CD4-positive, alpha-beta T cell treated with Interleukin-17A for 4 hours (primary cell): ENCODE measurements around the gene KCNK4.
"Not testable (repeated sequence)": the region's sequence is repeated elsewhere in the genome, so short reads cannot be mapped to it uniquely, and the experiment has no call there.

Experiments used
- DNase-seq: peaks from one replicate; pipeline ENCODE4 v3.0.0-alpha.2; 2020; ENCODE audit warnings: mixed read lengths

The KCNK4 gene

DNA sequence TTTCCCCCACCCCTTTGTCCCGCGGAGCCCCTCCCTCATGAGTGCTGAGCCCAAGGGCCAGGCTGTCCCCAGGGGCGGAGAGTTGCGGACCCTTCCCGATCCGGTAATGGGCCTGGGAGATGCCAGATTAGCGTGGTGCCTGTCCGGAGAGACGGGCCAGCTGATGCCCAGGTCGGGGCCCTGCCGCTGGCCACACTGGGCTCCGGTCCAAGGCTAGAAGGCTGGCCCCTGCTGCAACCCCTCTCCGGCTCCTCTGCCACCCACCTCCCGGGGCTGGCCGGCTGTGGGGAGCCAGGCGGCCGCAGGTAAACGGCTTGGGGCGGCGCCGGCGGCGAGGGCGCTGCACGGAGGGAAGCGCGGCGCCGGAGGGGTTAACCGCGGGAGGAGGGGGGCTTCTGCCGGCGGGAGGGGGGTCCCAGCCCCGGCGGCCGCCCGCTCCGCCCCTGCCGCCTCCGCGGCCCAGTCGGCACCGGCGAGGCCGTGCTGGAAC, at the start of gene KCNK4:
KCNK4 (plus strand) TSS at position 41 of the 490 bp plus-strand sequence. CDS start 1,717 bp downstream, outside the sequence.
- DNase-seq, result no peak

DNA sequence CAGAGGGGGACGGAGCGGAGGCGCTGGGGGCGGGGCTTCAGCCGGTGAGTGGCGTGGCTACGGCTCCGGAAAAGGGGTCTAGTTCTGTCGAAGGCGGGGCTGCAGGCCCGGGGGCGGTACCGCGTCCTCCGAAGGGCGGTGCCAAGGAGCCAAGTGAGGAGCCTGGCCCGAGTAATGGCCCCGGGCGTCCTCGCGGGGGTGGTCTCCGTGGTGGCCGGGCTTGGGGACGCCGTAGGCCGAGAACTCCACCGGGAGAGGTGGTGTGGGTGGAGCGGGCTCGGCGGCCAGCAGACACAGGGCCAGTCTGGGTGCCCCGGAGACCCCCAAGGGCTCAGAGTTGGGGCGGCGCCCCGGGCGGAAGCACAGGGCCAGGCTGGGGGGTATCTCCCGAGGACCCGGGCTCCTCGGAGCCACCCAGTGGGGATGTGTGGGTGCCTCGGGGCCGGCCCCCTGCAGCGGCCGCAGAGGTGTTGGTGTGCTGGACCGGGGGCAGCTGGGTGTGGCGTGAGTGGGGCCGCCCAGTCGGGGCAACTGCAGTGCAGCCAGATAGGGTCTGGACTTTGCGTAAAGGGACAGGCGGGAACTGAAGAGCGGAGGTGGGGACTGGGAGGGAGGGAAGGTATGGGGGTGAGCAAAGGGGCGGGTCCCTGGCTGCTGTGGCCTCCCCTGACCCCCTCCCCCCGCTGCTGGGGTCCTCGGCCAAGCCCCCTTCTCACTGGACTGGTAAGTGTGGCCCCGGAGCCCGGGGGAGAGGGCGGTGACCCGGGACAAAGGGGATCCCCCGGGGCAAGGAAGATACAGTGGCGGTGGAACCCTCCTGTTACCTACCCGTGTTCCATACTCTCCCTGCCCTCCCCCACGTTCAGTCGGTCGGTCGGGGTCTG, 49.4 kb upstream of the KCNK4 start:
- peak; percentile 100 for DNase-seq

DNA sequence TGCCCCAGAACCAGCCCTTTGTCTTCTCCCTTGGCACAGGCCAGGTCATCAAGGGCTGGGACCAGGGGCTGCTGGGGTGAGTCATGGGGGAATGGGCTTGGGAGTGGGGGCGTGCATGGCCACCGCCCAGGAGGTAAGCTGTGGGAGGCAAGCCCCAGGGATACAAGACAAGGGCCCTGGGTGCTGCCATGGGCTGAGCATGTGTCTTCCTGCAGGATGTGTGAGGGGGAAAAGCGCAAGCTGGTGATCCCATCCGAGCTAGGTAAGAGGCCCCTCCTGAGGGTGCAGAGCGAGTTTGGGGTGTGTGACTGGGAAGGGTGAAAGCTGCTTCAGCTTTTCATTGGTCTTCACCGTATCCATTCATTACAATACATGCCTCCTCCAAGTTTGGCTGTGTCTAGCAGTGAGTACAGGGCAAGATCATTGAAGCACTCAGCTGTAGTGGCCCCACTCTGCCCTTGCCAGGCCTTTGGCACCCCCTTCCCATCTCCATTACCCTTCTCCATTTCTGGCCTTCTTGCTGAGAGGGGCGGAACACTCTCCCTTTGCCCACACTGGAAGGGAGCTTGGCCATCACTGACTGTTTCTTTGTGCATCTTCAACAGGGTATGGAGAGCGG, 47.8 kb upstream of the KCNK4 start:
- no peak for DNase-seq

DNA sequence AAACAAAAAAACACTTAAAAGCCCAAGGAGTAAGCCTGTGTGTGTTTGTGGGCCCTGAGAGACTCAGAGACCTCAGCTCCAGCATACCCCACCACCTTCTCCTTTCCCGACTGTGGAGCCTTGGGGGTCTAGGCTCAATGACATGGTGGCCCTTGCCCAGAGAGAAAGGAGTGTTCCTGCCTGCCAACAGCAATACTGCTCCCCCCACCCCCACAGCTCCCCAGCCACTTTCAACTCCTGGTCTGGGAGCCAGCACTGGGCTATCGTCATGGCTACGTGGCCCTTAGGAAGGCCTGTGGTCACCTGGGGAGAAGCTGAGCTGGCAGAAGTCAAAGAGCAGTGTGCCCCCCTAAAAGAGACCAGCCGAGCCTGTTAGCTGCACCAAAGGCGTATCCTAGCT, 47.0 kb upstream of the KCNK4 start:
- DNase-seq, result no peak

DNA sequence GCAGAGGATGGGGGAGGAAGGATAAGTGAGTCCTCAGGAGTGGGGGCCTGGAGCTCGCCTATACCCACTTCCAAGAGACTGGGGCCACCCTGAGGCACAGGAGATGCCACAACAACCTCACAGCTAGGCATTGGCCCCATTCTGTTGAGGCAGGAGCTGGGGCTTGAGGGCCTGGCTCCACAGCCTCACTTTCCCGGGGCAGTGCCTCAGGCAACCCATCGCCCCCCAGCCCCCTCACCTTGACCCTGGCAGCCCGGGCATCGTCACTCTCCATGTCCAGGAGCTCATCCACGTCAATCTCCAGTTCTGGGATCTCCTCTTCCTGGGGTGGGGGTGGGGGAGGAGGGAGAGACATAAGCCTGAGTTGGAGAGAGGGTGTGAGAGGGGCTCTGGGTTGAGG, 46.1 kb upstream of the KCNK4 start:
- peak; percentile 26 for DNase-seq

DNA sequence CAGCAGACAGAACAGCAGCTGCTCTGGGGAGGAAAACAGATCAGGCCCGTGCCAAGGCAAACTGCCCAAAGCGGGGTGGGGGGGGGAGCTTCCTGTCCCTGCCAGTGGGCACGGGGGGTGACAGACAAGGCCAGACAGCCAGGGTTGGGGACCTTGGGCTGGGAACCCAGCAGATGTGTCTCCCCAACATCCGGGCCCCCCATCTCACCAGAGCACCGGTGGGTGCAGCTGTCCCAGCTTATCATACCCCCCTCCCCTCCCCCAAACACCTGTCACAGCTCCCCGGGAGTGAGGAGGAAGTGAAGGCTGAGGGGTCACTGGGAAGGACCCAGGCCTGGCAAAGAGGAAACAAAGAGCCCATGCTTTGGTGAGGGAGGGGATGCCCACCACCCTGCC, 45.7 kb upstream of the KCNK4 start:
- peak; percentile 84 for DNase-seq

DNA sequence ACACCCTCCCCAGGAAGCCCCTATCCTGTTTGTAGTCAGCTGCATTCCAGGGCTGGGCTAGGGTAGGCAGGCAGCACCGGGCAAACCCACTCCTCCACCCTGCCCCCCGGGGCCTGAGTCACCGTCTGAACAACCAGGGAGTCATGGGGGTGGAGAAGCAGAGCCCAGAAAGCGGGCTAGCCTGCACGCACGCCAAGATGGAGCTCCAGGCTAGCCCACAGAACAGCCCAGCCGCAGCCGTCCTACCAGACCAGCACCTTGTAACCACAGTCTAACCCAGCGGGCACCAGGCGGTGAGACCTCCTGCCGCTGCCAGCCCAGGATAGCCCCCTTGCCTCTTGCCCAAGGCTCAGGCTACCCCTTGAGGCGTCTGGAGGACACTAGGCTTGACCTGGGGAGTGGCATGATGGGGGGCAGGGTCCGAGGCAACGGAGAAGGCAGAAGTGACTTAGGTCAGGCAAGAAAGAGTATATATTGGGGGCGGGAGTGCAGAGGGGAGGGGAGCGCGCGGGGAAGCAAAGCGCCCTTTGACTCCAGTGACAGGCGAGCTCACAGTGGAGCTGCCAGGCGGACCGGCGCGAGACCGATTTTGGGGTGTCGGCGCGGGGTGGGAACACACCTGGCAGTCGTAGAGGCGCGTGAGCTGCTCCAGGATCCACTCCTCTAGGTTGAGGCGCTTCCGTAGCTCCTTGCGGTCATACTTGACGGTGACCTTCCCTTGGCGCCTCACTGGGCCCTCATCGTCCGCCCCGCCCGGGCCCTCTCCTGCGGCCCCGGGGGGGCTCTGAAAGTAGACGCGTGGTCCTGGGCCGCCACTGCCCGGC, 45.1 kb upstream of the KCNK4 start:
- DNase-seq, result peak; percentile 91

DNA sequence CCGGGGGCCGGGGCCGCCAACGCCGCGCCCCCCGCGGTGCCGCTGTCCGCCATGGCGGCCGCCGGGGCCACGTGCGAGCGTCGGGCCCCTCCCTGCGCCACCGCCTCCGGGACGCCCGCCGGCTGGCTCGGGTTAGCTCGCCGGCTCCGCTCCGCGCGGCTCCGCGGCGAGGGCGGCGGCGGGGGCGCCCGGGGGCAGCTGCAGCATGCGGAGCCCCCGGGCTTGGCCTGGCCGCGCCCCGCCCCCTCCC, 44.6 kb upstream of the KCNK4 start:
- not testable (repeated sequence) for DNase-seq

DNA sequence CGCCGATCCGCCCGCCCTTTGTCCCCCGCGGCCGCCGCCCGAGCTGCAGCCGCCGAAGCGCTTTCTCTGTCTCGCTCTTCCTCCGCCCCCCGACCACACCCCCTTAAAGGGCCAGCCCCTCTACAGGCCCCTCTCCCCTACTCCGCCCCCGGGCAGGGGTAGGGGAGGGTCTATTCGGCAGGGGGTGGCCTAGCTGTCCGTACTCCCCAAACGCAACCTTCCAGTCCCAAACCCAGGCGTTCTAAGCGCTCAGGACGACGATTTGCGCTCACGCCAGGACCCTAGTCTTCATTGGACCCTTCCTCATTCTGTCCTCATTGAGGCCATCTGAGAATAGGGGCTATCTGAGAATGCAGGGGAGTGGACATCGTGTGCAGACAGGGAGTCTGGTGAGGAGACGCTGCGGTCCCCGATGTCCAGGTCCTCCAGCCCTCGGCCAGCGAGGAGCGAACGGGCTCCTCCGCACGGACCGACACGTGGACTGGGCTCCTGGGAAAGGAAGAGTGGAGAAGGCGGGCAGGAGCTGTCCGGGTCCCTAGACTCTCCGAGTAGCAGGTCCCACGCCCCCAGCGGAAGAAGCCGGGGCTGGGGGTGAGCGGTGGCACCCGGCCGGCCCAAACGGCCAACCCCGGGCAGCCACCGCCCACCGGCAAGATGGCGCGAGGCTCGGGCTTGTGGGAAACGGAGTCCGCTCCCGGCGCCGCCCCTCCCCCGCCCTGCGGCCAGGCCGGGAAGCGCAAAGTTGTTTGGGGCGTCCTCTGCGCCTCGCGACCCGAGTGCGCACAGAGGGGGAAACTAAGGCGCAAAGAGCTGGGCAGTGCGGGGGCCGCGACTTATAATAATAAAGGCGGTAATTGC, 44.0 kb upstream of the KCNK4 start, which contains the start of gene PPP1R14B:
PPP1R14B (minus strand) TSS at position 73 of the 858 bp plus-strand sequence. CDS start 270 bp downstream, outside the sequence.
- DNase-seq, result peak; percentile 91

DNA sequence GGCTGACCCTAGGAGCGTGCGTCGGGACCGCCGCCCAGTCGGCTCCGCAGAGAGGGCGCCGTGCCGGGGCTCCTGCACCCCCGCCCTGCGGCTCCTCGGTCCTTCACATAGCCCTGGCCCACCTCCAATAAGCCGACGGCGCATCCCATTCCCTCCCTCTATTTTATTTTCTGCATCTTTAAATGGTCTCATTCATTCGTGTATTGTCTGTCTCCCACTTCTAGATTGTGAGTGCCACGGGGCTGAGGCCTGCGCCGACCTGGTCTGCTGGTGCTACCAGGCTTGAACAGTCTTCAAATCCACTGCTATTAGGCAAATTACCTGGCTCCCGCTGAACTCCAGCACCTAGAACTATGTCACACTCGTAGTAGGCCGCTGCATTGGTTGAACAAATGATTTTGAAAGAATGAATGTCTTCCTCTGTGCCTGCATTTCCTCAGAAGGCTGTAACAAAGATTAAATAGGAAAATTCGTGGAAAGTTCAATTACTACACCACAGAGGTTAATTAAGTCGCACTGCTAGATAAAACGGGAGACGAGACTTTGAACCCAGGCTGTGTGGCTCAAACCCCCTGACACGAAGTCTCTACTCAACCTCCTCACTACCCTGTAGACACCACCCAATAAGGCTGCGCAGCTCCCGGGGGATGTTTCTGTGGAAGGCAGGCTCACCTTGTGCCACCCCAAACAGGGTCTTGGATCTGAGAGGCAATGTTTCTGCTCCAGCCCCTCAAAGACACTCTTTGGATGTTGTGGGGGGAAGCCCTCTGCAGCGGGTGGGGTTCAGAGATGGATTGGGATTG, 43.2 kb upstream of the KCNK4 start:
- DNase-seq, result no peak

DNA sequence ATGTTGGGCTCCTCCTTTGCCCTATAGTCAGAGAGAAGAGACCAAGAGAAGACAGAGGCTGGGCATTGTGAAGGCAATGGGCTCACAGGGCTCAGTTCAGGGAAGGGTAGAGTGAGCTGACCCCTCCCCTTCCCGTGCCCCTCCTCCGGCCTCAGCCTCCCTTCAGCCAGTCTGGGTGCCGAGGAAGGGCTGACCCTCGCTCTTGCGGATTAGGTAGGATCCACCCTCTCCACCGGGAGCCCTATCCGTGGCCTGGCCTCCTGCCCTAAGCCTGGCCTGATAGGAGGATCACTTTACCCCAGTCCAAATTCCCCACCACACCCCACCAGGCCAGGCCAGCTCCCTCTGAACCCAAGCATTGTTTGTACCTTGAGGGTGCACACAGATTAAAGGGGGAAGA, 42.5 kb upstream of the KCNK4 start:
- DNase-seq, result no peak

DNA sequence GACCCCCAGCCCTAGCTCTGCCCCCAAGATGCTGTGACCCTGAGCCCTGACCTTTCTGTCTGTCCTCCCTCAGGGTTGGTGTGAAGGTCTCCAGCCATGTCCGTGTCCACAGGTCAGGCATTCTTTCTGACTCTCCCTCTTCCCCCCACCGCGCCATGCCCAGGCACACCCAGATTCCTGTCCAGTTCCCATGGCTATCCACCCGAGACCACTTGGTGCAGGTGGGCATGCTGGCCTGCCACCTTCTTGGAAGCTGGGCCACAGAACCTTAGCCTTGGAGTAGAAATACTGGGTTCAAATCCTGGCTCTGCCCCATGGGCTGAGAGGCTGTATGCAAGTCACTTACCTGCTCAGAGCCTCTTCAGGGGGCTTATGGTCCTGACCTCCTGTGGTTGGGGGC, 42.1 kb upstream of the KCNK4 start:
- no peak for DNase-seq

DNA sequence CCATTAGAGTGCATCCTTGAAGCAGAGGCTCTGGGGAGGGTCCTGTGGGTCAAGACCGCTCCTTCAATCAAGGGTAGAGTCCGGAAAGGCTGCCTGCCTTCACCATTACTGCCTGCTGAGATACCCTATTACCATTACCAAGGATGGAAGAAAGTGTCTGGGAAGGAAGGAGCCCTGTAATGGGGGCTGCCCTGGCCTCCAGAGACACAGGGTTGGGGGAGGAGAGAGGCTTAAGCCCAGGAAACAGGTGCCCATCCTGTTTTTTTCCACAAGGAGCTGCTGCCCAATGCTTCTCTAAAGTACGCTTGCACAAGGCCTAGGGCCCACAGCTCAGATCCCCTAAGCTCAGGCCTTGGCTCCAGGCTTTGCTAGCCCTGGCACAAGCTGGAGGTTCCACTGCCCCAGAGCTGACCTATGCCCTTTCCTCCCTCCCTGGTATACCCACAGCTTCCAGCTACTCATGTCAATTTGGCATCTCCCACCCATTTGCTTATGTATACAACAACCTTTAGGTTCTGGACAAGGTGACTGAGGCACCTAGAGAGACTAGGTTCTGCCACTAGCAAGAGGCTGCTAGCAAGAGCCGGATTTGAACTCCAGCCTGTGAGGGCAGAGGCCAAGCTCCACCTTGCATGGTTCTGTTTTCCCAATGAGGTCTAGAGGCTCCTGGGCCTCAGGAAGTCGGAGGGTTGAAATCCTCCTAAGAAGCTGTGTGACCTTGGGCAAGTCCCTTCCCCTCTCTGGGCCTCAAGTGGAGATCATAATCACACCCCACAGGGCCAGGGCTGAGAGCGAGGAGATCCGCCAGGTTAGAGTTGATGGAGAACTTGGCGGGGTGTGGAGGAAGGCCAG, 41.3 kb upstream of the KCNK4 start:
- no peak for DNase-seq

DNA sequence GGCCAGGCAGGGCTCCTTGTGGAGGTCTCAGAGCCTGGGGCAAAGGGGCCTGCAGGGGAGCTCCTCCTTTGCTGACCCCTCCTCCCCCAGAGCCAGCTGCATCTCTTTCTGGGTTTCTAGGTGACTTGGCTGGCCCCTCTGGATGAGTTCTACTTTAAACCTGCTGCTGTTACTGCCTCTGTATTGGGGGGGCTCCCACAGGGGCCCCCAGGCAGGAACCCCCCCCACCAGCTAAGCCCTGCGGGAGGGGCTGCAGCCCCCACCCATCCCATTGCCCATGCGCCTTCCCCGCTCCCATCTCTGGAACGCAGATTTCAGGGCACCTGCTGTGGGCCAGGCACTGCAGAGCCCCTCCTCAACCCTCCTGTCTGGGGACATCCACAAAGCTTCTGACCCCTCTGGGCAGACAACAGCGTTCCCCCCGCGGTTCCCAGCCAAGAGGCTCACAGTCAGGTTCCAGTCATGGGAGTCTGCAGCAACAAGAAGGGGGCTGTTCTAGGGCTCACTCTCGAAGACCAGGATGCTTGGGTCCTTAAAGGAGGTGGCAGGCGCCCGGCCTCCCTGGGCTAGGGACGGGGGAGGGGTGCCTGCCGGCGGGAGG, 40.6 kb upstream of the KCNK4 start:
- no peak for DNase-seq

DNA sequence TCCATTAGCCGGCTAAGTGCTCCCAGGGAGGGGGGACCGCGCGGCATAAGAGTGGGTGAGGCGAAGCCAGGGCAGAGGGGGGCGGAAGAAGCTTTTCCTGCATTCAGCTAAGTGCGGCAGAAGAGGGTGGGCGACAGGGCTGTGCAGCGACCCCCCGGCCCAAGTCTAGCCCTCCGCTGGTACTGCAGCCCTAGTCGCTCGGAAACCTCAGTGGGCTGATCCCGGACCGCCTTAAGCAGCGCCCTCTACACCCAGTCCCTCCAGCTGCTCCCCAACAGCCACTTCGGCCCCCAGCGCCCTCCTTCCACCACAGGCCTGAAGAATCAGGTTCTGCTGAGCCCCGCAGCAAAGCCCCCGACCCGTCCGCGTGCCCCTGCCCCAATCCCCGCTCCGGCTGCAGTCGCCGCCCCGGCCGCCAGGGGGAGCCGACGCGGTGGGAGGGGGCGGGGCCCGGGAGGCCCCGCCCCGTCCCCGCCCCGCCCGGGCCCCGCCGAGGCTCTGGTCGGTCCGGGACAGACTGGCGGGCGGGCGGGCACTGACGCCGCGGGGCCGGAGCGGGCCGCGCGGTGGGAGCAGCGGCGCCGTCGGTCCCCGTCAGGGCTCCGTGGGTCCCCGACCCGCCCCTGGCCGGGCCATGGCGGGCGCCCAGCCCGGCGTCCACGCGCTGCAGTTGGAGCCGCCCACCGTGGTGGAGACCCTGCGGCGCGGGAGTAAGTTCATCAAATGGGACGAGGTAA, 39.9 kb upstream of the KCNK4 start, which contains the start of gene PLCB3:
PLCB3 (plus strand) TSS at position 515 of the 737 bp plus-strand sequence; CDS start at position 635, 120 bp downstream.
- peak; percentile 67 for DNase-seq

DNA sequence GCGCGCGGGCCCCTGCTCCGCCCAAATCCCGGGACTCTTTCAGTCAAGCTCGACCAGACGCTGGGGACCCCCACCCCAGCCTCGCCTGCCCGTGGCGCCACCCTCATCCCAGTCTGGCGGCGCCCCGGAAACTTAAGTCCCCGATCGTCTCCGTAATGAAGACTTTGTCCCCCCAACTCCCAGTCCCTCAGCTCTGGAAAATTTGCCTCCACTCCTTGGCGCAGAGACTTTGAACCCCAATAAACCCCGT, 39.4 kb upstream of the KCNK4 start:
- no peak for DNase-seq

DNA sequence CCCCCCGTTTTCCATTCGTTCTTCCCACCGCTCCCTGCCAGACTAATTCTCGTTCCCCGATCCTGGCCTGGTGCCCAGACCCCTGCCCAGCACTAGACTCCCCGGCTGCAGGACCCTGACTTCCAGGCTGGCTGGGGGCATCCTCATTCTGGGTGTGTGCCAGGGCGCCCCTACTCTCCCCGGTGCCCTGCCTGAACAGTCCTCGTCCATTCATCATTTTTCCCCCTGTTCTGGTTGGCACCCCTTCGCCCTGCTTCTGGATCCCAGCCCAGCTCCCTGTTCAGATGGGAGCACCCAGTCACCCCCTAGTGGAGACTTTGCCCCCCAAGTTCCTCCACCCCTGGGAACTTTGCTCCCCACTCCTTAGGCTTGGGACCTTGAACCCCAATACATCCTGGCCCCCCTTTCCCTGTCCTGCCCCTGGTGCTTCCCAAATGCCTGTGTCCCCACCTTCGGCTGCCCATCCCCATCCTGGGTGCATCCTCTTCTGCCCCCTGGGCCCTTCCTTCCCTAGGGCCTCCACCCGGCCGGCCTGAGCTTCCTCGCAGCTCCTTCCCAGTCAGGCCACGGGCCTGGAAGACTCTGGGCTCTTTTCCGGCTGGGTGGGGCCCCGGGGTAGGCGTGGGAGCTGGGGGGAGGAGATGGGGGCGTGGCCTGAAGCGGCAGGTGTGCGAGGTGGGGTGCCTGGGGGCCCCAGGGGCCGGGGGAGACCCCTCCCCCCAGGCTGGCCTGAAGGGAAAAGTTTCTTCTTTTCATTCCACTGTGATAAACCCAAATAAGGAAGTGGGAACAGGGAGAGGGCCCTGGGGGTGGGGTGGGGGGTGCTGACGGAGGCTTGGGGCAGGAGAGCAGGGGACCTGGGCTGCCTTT, 38.9 kb upstream of the KCNK4 start:
- DNase-seq, result peak; percentile 44

DNA sequence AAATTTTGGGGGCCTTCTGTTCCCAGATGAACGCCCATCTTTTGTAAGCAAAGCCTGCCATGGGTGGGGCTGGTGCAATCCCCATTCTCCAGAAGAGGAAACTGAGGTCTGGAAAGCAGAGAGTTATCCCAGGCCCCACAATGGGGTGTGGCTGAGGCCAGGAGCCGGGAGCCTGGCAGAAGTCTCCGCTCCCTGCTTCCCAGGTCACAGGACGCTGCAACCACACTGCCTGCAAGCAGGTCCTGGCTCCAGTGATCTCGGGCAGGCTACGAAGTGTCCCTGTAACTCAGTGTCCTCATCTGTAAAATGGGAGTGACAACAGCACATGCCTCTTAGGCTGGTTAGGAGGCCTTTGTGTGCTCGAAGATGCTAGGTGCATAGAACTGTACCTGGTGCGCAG, 38.1 kb upstream of the KCNK4 start:
- DNase-seq, result no peak

DNA sequence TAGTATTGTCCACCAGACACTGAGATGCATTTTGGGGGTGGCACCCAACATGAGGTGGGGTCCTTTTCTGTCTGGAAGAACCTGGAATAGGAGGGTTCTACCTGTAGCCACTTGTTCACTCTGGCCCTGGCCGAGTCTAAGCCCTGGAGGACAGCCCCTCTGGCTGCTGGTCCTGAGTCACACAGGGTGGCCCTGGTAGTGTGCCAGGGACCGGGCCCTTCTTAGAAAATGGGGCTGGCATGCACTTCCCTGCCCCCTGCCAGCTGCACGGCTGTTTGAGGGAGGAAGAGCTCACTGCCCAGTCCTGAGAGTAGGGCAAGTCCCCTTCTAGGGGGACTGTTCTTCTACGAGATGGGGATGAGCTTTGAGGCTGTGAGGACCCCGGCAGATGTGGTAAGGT, 37.6 kb upstream of the KCNK4 start:
- no peak for DNase-seq
